GM12872 (cell line): ENCODE results near the gene IL1R2.

ENCODE experiments used
- TF ChIP-seq, protein P1 (sequence below): IDR thresholded peaks from 3 replicates; pipeline ENCODE4 v1.5.1; 2011; ENCODE audit warnings: low read depth, mild to moderate bottlenecking, low read length, moderate library complexity; ENCODE audit not compliant: insufficient read depth

The IL1R2 gene

DNA sequence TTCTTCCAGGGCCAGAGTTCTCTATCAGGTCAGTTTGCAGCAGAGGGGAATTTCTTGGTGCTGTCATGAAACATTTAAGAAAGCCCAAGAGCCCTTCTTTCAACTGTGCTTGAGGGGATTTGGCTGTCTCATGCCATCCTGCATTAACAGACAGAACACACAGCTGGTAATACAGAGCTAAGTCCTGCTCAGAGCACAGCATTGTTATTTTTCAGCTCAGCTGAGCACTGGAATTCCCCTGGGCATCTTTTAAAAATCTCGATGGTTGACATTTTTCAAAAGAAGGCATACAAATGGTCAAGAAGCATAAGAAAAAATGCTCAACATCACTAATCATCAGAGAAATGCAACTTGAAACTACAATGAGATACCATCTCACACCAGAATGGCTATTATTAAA lies 14.9 kb upstream of the IL1R2 start:
- TF ChIP-seq, protein P1, sequence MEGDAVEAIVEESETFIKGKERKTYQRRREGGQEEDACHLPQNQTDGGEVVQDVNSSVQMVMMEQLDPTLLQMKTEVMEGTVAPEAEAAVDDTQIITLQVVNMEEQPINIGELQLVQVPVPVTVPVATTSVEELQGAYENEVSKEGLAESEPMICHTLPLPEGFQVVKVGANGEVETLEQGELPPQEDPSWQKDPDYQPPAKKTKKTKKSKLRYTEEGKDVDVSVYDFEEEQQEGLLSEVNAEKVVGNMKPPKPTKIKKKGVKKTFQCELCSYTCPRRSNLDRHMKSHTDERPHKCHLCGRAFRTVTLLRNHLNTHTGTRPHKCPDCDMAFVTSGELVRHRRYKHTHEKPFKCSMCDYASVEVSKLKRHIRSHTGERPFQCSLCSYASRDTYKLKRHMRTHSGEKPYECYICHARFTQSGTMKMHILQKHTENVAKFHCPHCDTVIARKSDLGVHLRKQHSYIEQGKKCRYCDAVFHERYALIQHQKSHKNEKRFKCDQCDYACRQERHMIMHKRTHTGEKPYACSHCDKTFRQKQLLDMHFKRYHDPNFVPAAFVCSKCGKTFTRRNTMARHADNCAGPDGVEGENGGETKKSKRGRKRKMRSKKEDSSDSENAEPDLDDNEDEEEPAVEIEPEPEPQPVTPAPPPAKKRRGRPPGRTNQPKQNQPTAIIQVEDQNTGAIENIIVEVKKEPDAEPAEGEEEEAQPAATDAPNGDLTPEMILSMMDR: no peak

DNA sequence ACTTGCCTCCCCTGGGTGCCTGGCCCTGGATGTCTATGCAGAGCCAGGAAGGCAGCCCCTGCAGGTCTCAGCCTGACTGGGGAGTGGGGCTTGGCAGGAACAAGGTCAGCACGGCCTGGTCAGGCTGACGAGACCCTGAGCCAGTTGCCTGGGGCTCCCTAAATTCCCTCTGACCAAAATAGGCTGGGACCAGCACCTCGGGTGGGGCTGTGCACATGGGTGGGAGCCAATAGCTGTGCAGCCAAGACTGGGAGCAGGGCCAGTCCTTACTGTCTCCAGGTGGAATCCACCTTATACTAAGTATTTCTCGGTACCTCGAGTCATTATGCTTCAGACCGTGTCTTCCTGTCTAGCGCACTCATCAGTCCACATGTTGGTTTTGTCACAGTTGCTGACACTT lies 11.4 kb upstream of the IL1R2 start:
- TF ChIP-seq, protein P1: no peak

DNA sequence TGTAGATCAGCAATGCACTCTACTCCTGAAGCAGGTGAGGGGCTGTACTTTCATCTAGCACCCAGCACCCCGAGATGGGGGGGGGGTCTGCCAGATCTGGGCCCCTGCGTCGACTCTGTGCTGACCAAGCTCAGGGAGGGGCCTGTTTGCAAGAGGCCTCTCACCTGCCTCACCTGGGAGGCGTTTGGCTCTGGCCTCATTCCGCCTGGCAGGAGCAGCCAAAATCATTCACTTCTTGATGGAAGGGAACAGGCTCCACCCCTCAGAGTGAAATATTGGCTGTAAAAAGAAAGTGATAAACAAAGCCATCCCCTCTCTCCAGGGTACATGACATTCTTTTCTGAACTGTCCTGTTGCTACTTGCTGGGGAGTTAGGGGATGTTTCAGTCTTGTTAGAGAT lies 10.7 kb upstream of the IL1R2 start:
- TF ChIP-seq, protein P1: no peak

DNA sequence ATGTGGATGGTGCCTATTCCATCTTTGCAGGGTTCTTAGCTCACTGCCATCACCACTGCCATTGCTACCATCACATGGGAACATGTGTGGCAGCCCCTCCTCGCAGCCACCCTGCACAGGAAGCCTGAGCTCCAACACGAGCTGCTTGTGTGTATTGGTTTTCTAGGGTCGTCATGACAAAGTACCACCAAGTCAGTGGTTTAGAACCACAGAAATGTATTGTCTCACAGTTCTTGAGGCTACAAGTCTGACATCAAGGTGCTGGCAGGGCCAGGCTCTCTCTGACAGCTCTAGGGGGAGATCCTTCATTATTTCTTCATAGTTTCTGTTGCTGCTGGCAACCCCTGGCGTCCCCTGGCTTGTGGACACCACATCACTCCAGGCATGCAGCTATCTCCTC lies 10.3 kb upstream of the IL1R2 start:
- TF ChIP-seq, protein P1: no peak

DNA sequence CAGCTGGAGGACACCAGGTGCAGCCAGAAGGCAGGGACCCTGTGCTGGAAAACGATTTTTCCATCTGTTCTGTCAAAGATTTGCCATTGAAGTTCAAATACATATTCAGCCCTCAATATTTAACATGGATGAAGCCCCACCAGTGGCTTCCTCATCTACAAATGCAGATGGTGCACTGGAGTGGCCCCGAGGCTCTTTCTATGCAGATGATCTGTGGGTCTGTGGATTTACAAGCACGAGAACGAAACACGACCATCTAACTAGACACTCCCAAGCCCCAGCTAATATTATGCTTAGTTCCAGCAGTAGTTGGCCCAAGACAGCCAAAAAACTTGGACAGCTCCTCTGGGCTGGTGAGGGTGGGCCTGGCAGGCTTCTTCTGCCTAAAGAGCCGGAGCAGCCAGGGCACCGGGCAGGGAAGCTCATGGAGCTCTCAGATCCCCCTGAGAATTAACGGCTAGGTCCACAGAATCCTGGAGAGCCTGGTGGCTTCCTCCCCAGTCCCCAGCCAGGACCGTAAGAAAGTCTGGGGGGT lies 9.2 kb upstream of the IL1R2 start:
- TF ChIP-seq, protein P1: no peak

DNA sequence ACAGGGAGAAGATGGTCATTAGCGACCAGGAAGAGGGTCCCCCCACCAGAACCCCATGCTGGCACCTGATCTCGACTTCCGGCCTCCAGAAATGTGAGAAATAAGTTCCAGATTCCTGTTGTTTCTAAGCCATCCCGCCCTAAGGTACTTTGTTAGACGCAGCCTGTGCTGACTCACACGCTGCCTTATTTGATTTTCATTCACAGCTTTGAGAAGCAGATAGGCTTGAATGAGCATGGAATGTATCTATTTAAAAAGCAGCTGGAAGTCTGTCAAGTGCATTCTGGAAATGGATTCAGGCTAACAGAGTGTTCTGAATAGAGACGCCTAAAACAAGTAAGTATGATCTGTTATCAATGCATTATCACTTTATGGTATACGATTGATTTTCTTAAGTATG lies 8.3 kb upstream of the IL1R2 start:
- TF ChIP-seq, protein P1: no peak

DNA sequence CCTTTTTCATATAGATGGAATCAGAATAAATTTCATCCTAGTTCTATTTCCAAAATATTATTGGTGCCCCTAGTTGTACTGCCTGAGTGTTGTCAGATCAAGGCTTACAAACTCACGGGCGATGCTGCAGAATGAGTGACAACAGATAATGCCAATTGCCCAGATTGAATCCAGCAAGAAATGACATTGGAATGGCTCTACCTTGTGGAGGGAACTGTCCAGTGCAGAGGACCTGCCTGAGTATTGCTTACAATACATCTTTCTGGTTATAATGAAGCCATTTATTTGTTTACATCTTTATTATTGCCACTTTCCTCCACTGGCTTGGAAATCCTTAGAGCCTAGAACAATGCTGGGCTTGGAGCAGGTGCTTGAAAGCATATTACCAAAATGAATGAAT lies 7.8 kb upstream of the IL1R2 start:
- TF ChIP-seq, protein P1: no peak

DNA sequence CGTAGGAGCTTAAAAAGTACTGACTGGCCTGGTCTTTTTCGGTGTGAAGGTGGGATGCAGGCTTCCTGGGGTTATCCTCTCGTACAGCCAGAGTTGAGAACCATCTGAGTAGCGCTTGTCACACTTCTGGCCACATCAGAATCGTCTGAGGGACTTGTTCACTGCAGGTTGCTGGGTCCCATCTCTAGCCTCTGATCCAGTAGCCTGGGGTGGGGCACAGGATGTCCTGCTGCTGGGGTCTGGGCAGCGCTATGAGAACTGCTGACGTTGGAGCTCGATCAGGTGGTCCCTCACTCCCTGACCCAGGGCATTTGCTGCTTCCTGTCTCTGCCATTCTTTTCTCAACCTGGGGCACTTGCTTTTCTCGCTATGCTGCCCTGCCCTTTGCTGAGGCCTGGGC lies 7.1 kb upstream of the IL1R2 start:
- TF ChIP-seq, protein P1: no peak
